ENCODE measurements around the gene MCTP1.
"Not testable (repeated sequence)": the region's sequence is repeated elsewhere in the genome, so short reads cannot be mapped to it uniquely, and the experiment has no call there.

MCTP1 gene

DNA sequence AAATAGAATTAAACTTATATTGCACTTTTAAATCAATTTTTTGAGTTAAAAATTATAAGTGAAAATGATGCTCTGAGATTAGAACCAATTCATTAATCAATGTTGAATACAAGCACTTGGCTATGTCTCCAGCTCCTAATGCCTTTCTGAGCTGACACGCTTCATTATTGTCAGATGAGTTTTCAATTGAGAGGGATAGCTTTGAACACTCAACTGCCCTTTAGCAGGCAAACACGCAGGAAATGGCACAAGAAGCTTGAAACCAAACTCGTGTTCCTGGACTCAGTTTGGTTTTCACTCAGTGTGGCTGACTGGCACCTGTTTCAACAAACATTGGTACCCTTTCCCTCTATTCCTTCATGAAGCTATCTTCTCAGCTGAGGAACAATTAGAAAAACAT is 109.8 kb downstream of the MCTP1 start:
- DNase-seq, result no peak

DNA sequence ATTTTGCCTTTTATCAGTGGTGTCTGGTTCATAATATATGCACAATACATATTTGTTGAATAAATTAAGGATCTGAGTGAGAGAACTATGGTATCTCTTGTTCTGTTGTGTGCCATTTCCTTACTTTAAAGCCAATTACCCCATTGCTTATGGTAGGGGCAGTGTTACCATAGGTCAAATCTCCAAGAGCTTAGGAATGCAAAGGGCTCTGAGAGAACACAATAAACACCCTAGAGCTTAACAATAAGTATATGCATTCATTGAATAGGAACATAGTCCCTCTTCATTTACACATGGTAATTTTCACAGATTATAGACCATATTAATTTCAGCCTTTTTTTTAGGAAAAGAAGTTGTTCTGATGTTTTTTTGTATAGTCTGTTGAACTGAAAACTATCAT is 112.2 kb downstream of the MCTP1 start:
- no peak for DNase-seq

- DNase-seq, result no peak
These were observed 120.0 kb downstream of the MCTP1 start for GRCh38 chr5:95164861-95165260.

DNA sequence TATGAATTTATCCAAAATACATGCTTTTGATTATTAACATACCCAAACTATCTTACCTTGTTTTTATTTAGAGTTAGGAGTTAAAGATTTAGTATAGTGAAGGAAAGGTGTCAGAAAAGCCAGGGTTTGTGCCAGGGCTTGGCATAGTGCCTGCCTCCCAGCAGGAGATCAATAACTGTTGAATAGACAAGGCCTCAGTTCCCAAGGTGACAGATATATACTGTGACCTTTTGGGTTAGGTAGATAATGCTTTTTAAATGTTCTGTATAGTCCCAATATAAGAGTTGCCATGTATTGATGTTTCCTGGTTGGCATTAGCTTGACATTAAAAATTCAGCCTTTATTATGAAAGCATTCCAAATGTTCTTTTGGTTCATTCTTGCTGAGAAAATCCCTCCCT is 121.8 kb downstream of the MCTP1 start:
- peak; percentile 33 for DNase-seq

DNA sequence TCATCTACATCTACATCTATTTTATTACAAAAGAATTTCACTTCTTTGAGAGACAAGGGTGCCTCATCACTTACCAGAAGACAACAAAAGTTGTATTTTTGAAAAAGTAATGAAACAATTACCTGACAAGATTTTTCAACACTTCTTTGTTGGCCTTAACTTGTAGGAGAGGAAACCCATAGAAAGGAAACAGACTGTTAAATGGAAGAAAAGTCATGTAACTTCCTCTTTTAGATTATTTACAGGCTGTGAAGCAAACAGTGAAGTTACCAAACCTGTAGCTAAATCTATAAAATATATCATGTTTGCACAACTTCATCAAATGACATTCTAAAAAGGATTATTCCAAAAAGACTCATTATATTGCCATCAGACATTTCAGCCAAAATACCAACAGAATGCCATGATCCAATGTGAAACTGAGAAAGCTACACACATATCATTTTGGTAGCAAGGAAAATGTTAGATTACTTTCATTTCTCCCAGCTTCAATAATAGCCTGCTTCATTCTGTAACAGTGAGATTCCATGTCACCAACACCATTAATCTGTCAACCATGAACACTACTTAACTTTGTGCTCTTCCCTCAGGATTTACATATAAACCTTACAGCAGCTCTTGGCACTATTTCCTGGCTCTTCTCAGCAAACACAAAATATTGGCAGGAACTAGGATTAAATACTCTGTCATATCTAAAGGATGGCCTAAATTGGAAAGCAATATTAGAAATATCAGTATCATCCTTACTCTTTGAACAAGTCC is 122.5 kb downstream of the MCTP1 start:
- no peak for DNase-seq

GRCh38 chr5:95159603-95160002 is 125.3 kb downstream of the MCTP1 start:
- DNase-seq, result no peak

DNA sequence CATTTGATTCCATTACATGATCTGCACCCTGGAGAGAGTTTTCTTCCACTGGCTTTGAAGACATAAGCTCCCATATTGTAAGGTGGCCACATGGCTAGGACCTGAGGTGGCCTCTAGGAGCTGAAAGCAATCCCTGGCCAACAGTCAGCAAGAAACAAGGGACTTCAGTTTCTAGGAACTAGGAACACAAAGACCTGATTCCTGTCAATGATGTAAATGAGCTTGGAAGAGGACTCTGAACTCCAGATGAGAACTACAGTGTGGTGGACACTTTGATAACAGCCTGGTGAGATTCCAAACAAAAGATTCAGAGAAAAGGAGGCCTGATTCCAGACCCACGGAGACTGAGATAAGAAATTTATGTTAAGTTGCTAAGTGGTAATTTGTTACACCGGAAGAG is 129.0 kb downstream of the MCTP1 start:
- no peak for DNase-seq

GRCh38 chr5:95153511-95153910 is 131.4 kb downstream of the MCTP1 start:
- no peak for DNase-seq

DNA sequence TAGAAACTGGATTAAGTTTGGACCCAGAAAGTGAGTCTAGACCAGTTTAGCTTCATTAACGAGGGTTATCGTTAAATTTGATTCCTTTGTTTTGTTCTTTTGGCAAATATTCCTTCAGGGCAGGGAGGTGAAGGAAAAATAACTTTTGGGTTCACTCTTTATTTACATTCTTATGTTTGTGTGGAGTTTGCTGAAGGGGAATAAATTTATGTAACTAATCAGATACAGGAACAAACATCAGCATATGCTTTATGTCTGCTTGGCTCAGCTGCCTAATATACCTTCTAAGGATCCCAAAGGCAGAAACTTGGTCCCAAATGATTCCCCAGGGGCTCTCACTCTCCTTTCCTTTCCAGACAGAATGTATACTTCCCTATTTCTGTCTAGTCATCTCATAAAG is 132.4 kb downstream of the MCTP1 start:
- DNase-seq, result no peak

DNA sequence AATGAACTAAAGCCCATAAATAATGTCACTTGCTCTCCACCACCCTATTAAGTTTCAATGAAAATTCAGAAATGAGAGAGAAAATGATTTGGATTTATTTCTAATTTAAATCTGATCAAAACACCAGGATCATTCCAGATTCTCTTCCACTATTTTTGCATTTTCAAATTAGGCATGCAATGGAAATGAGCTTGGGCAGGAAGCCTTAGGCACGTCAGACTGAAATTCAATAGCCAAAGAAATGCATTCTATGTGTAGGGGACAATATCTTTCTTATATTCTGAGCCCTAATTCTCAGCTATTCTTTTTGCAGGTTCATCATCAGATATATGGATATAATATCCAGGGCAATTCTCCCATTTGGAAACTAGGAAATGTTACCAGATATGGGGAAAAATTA is 132.8 kb downstream of the MCTP1 start:
- DNase-seq, result no peak

DNA sequence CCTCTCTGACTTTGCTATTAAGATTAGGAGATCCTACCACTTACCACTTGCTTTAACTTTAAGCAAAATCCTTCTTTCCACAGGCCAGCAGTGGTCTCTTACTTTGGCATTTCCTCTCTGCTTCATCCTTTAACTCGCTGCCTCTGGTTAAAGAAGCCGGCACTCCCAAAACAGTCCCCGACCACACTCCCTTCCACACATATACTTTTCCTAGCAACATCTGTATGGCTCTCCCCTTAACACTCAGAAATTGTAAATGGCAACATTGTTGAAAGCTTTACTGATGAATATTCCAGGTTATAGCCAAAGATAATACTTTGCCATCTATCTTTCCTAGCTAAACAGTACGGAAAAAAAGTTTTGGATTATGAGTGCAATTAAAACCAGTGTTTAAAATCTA is 133.2 kb downstream of the MCTP1 start:
- DNase-seq, result no peak

- DNase-seq, result no peak
These were observed 135.5 kb downstream of the MCTP1 start for GRCh38 chr5:95149387-95149786.

DNA sequence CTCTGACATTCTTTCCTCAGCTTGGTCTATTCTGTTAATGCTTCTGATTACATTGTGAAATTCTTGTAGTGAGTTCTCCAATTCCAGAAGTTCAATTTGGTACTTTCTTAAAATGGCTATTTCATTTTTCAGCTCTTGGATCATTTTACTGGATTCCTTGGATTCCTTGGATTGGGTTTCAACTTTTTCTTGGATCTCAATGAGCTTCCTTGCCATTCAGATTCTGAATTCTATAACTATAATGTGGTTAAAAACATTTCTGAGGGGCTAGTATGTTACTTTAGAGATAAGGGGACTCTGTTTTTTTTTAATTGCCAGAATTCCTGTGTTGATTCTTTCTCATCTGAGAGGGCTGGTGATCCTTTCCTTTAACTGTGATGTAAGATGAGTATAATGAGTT is 136.4 kb downstream of the MCTP1 start:
- no peak for DNase-seq

DNA sequence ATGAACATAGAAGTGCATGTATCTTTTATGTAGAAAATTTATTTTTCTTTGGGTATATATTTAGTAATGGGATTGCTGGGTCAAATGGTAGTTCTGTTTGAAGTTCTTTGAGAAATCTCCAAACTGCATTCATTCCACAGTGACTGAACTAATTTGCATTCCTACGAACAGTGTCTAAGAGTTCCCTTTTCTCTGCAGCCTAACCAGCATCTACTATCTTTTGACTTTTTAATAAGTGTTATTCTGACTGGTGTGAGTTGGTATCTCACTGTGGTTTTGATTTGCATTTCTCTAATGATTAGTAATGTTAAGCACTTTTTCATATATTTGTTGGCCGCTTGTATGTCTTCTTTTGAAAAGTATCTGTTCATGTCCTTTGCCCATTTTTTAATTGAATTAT is 141.0 kb downstream of the MCTP1 start:
- not testable (repeated sequence) for DNase-seq

- DNase-seq, result no peak
These were observed 142.7 kb downstream of the MCTP1 start for GRCh38 chr5:95142145-95142544.

- DNase-seq, result no peak
These were observed 143.8 kb downstream of the MCTP1 start for GRCh38 chr5:95141141-95141540.

DNA sequence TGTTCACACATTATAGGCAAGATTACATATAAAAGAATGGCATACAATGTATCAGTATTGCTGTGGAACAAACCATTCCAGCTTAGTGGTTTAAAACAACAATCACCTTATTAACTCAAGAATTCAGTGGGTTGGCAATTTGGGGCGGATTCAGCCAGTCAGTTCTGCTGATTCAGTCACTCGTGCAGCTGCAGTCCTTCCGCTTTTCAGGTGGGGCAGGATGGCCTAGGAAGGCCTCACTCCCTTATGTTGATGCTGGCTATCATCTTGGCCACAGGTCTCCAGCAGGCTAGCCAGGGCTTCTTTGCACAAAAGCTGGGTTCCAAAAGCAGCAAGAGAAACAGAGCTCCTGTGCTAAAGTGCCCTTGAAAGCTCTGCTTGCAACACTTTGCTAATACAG is 150.6 kb downstream of the MCTP1 start:
- DNase-seq, result no peak

DNA sequence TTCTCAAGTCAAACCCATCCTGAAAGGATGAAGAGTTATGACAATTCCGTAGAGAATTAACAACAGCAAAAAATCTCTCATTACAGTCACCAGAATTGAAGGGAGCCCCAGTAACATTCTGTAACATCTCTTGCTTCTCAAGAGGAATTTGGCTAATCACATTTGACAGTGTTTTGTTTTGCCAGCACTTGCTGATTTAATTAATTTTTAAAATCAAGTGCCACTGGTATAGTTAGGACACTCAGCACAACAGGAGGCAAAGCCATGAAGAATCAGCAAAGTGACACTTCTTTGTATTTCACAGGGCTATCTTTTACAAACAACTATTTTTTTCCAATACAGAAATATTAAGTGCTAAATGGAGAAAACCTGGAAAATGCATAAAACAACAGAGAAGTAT is 152.8 kb downstream of the MCTP1 start:
- DNase-seq, result no peak

GRCh38 chr5:95130941-95131340 is 154.0 kb downstream of the MCTP1 start:
- DNase-seq, result no peak

DNA sequence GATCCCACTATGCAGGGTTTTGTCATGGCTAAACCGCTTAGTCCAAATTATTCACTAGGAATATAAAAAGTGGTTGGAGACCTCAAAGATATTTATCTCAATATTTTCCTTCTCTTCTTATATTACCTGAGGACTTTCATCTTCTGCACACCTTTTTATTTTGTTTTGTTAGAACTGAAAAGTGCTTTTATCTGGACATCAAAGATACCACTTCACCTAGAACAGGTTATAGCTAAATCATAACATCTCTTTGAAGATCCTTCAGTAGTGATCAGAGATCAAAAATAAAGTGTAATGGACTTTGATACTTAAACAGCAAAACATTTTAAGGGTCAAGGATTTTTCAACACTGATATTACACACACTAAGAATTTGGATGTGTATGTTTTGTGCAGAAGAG is 160.2 kb downstream of the MCTP1 start:
- no peak for DNase-seq

- no peak for DNase-seq
These were observed 160.8 kb downstream of the MCTP1 start for GRCh38 chr5:95124101-95124500.

DNA sequence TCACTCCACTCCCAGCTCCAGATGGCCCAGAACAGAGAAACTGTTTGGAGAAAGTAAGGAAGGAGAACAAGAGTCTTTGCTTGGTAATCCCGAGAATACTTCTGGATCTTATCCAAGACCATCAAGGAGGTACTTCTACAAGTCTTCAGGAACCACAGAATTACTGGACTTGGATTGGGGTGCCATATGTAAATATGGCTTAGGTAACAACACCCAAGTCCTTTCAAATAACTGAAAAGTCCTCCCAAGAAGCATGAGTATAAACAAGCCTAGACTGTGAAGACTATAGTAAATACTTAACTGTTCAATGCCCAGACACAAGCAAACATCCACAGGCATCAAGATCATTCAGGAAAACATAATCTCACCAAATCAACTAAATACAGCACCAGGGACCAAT is 170.0 kb downstream of the MCTP1 start:
- no peak for DNase-seq

- DNase-seq, result no peak
These were observed 170.6 kb downstream of the MCTP1 start for GRCh38 chr5:95114305-95114704.

DNA sequence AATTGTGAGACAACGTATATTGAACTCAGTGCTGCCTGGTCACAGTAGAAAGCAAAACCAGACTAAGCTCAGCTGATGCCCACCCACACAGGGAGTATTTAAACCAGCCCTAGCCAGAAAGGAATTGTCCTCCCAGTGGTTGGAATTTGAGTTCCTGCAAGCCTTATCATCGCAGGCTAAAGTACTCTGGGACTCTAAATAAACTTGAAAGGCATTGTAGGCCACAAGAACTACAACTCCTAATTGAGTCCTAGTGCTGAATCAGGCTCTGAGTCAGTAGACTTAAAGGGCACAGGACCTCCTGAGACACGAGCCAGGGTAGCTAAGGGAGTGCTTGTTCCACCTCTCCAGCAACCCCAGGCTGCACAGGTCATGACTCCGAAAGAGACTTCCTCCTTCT is 171.4 kb downstream of the MCTP1 start:
- no peak for DNase-seq

DNA sequence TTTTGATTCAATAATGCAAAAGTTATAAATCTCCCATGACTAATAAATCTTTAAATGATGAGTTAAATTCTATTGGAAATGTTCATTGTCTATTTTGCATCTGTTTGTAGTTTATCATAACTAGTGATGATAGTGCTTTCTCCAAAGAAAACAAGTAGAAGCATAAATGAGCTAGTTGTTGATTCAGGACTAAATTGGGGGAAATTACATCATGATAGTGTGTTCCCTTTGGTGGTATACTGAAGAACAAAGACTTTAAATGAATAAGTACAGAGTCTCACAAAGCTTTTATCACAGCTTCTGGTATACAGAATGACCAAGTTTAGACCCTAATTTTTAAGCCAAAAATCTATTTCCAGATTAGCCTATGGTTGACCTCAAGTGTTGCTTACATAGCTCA is 173.8 kb downstream of the MCTP1 start:
- DNase-seq, result no peak

DNA sequence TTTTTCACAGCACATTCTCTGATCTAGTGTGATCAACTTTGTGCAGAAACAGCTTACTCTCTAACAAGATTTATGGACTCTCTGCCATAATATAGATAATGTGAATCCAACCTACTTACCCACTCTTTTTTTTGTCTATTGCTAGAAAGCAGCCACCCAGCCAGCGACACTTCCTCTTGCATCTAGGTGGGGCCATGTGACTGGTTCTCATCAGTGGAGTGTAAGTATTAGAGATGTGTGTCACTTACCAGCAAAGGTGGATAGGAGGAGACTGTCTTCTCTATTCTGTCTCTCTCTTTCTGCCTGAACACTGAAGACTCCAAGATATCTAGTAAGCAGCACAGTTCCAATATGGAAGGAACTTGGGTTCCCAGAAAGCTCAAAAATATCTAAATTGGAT is 174.8 kb downstream of the MCTP1 start:
- no peak for DNase-seq
